ENCODE measurements around the gene SLC9A2. TPM values are rescaled to one million over a fixed set of nuclear protein-coding genes. Genes with fewer than 3 reads are reported as not detected.

SLC9A2 gene
- total and polyA plus RNA-seq, 2 of the 13 experiments (the other 11 are each of a cell fraction or from before 2014, with no cell fraction given) = 0.02 TPM; not detected in 1

GRCh38 chr2:102657770-102658169 is 38.4 kb downstream of the SLC9A2 start:
- intact Hi-C loops (cut with micrococcal nuclease; ENCODE audit: unreplicated experiment) = no loop called here
- no peaks in the 10 kb centered on the region for H3K9me3 ChIP-seq (ENCODE audit: low read length)
- TF ChIP-seq CREB1 (IDR thresholded peaks at IDR 0.05) (peak; percentile 3; the same call in 1 of the 2 replicates), CREB1 (CRISPR knock-in tag; IDR thresholded peaks at IDR 0.05) (no peak), ZKSCAN8 (CRISPR knock-in tag; IDR thresholded peaks at IDR 0.05; ENCODE audit: borderline replicate concordance) (no peak)
- WGBS (ENCODE audit: low lambda C conversion rate) = 58% methylated on average over 7 of the region's 7 CpGs
- peaks cover 0 to 7% of the 10 kb centered on the region in 2 experiments; a peak in 1 of 5 replicates for H3K27me3 ChIP-seq (ENCODE audit: control insufficient read depth in 1 of 2, insufficient read depth in 2 of 2, low read length in 2 of 2)
- no peaks in the 10 kb centered on the region for H3K79me2 ChIP-seq (ENCODE audit: insufficient read depth, low read length)
- H3K36me3 ChIP-seq (replicated peaks in 1 of 2; ENCODE audit: control insufficient read depth in 1 of 2, insufficient read depth in 2 of 2, low read length in 2 of 2) = no peaks in the 10 kb centered on the region
- H3K4me3 ChIP-seq (replicated peaks in 1 of 3; ENCODE audit: insufficient read depth in 1 of 3, low read depth in 2 of 3, low read length in 3 of 3) = no peak overlapping the region
- no peak overlapping the region for H3K9ac ChIP-seq (ENCODE audit: insufficient read depth, low read depth, low read length)
- no peak overlapping the region for H3K27ac ChIP-seq (ENCODE audit: extremely low read length, insufficient read depth, low read length)
- H4K20me1 ChIP-seq (ENCODE audit: insufficient read depth, low read length) = no peaks in the 10 kb centered on the region
- H2AFZ ChIP-seq (ENCODE audit: low read length) = no peak overlapping the region
- POLR2A ChIA-PET = no interaction called here
- FAIRE-seq = no peak
- no peak for DNase-seq (ENCODE audit: low spot score)
- no peak for ATAC-seq
- no peak overlapping the region for H3K4me2 ChIP-seq (ENCODE audit: low read depth, low read length)
- BruUV-seq (replicated peaks) = no TSS peak
- CTCF ChIA-PET (ENCODE audit: low intra/inter-chr PET ratio, low total read pairs) = no interaction called here
- in situ Hi-C loops (cut with HindIII; ENCODE audit: extremely low pct_ligation_motif_present, low pct_unique_long_range_greater_than_20kb) = no loop called here
- H3K4me1 ChIP-seq (ENCODE audit: insufficient read depth, low read length) = 0 out of 2 replicates have a peak, but pooled peaks cover 6% of the 10 kb centered on the region

DNA sequence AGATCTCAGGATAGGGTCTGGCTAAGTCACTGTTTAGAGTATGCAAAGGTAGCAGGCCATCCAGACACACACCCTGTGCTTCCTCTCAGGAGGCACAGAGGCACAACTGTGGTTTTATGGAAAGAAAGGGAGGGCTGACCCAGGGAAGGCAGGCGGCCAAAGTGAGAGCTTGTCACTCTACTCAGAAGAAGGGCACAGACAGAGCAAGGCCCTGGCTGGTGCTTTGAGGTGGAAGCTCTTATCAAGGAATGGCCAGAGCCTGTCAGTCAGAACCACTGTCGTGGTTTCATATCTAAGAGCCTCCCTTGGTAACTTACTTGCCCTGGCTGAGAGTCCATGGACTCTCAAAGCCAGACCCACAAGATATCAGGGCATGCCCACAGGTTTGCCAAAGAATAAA is 40.7 kb downstream of the SLC9A2 start:
- intact Hi-C loops (cut with micrococcal nuclease; ENCODE audit: unreplicated experiment) (no loop called here), in situ Hi-C loops (cut with HindIII; ENCODE audit: extremely low pct_ligation_motif_present, low pct_unique_long_range_greater_than_20kb) (no loop called here)
- no peaks in the 10 kb centered on the region for H3K79me2 ChIP-seq (ENCODE audit: insufficient read depth, low read length)
- 0 out of 2 replicates have a peak, but pooled peaks cover 6% of the 10 kb centered on the region for H3K4me1 ChIP-seq (ENCODE audit: insufficient read depth, low read length)
- BruUV-seq (replicated peaks) = no TSS peak
- H3K36me3 ChIP-seq (replicated peaks in 1 of 2; ENCODE audit: control insufficient read depth in 1 of 2, insufficient read depth in 2 of 2, low read length in 2 of 2) = no peaks in the 10 kb centered on the region
- no peaks in the 10 kb centered on the region for H3K9me3 ChIP-seq (ENCODE audit: low read length)
- POLR2A ChIA-PET = no interaction called here
- H3K27ac ChIP-seq (ENCODE audit: extremely low read length, insufficient read depth, low read length) = no peak overlapping the region
- WGBS (ENCODE audit: low lambda C conversion rate) = 16% methylated on average over 2 of the region's 2 CpGs
- H3K4me2 ChIP-seq (ENCODE audit: low read depth, low read length) = no peak overlapping the region
- ATAC-seq (peak; percentile 56), FAIRE-seq (no peak), DNase-seq (ENCODE audit: low spot score) (no peak)
- H2AFZ ChIP-seq (ENCODE audit: low read length) = no peak overlapping the region
- no peak overlapping the region for H3K4me3 ChIP-seq (replicated peaks in 1 of 3; ENCODE audit: insufficient read depth in 1 of 3, low read depth in 2 of 3, low read length in 3 of 3)
- peaks cover 0 to 16% of the 10 kb centered on the region in 2 experiments; a peak in 1 of 5 replicates for H3K27me3 ChIP-seq (ENCODE audit: control insufficient read depth in 1 of 2, insufficient read depth in 2 of 2, low read length in 2 of 2)
- H4K20me1 ChIP-seq (ENCODE audit: insufficient read depth, low read length) = no peaks in the 10 kb centered on the region
- H3K9ac ChIP-seq (ENCODE audit: insufficient read depth, low read depth, low read length) = no peak overlapping the region
- CTCF ChIA-PET (ENCODE audit: low intra/inter-chr PET ratio, low total read pairs) = no interaction called here
- no peak for TF ChIP-seq RAD51 (IDR thresholded peaks at IDR 0.05; ENCODE audit: borderline replicate concordance)
- TF ChIP-seq ZNF7 (CRISPR knock-in tag; IDR thresholded peaks at IDR 0.05) = 0 out of 2 replicates have a peak, but pooled peaks have one; percentile 53
- TF ChIP-seq SNAPC2 (CRISPR knock-in tag; IDR thresholded peaks at IDR 0.05) = no peak
- TF ChIP-seq ZNF709 (CRISPR knock-in tag; IDR thresholded peaks at IDR 0.05) = no peak
- TF ChIP-seq SOX6 (IDR thresholded peaks at IDR 0.05) = no peak
- no peak for TF ChIP-seq SOX6 (CRISPR knock-in tag; IDR thresholded peaks at IDR 0.05)
- TF ChIP-seq ZNF180 (CRISPR knock-in tag; IDR thresholded peaks at IDR 0.05; ENCODE audit: borderline replicate concordance, low read depth) = no peak

All from HepG2 (cell line).